DND-41 (cell line): ENCODE results near the gene ALDH18A1.

Source experiments
- CTCF ChIP-seq: IDR thresholded peaks from 2 replicates; pipeline ENCODE4 v1.5.1; 2012; ENCODE audit warnings: borderline replicate concordance, low read length, moderate library complexity, mild to moderate bottlenecking; ENCODE audit not compliant: poor library complexity, severe bottlenecking; ENCODE audit errors: extremely low read depth
- EZH2 ChIP-seq: IDR thresholded peaks from 3 replicates; pipeline ENCODE4 v1.6.1; 2012; ENCODE audit warnings: borderline replicate concordance, low read depth, mild to moderate bottlenecking, moderate library complexity, low read length, inconsistent platforms; ENCODE audit not compliant: severe bottlenecking

GRCh38 chr10:95571390-95571789 lies 85.1 kb downstream of the ALDH18A1 start:
- TF ChIP-seq CTCF (no peak), EZH2 (no peak)
